A549 treated with GW870086 at 1 μM for 4 hours (cell line): ENCODE data around the gene ANKZF1. TPM values are rescaled to one million over a fixed set of nuclear protein-coding genes. Genes with fewer than 3 reads are reported as not detected.

Source experiments
- total RNA-seq: library from RNA; stranded (reverse); fragments of 200-300 nt; extraction: Qiagen RNA extraction; gene quantifications from 5 replicates; pipeline ENCODE4 v1.2.3, GENCODE V29; 2022; ENCODE audit warnings: low read depth

Gene ANKZF1, protein sequence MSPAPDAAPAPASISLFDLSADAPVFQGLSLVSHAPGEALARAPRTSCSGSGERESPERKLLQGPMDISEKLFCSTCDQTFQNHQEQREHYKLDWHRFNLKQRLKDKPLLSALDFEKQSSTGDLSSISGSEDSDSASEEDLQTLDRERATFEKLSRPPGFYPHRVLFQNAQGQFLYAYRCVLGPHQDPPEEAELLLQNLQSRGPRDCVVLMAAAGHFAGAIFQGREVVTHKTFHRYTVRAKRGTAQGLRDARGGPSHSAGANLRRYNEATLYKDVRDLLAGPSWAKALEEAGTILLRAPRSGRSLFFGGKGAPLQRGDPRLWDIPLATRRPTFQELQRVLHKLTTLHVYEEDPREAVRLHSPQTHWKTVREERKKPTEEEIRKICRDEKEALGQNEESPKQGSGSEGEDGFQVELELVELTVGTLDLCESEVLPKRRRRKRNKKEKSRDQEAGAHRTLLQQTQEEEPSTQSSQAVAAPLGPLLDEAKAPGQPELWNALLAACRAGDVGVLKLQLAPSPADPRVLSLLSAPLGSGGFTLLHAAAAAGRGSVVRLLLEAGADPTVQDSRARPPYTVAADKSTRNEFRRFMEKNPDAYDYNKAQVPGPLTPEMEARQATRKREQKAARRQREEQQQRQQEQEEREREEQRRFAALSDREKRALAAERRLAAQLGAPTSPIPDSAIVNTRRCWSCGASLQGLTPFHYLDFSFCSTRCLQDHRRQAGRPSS
- 12.4 to 16.6 TPM (median 16.2 TPM) in 5 replicates for total RNA-seq

DNA sequence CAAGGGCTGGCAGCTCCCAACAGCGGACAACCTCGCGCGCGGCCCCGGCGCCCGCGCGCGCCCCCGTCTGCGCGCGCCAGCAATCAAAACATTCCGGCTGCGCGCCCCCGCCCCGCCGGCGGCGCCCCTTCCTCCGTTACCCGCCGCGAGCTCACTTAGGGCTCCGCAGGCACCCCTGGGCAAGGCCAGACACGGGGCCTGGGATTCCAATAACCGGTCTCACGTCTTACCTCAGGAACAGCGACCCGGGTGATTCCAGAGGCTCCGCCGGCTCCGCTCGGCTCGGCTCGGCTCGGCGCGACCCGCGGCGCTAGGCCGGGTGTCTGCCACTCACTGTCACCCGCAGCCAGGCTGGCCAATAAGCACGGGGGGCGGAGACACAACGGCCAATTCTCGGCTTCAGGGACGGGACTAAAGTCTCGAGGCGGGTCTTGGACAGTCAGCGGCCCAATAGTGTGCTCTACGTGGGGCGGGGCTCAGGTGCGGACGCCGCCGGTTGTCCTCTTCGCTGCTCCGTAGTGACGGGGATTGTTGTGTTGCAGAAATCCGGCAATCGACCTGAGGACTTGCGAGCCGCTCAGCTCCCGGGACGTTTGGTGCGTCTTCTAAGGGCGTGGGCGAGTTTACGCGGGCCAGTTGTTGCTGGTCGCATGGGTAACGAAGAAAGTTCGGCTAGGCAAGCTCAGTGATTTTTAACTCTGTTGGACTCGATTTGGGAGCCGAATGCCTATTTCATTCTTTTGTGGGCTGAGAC is at the start of gene ANKZF1, which contains the start of gene ATG9A:
Gene ANKZF1 (plus strand): TSS at position 502 of the 754 bp plus-strand sequence. CDS start 452 bp downstream, outside the sequence.
Gene ATG9A (minus strand): TSS at position 332 of the 754 bp plus-strand sequence. CDS start 1,612 bp downstream, outside the sequence.

DNA sequence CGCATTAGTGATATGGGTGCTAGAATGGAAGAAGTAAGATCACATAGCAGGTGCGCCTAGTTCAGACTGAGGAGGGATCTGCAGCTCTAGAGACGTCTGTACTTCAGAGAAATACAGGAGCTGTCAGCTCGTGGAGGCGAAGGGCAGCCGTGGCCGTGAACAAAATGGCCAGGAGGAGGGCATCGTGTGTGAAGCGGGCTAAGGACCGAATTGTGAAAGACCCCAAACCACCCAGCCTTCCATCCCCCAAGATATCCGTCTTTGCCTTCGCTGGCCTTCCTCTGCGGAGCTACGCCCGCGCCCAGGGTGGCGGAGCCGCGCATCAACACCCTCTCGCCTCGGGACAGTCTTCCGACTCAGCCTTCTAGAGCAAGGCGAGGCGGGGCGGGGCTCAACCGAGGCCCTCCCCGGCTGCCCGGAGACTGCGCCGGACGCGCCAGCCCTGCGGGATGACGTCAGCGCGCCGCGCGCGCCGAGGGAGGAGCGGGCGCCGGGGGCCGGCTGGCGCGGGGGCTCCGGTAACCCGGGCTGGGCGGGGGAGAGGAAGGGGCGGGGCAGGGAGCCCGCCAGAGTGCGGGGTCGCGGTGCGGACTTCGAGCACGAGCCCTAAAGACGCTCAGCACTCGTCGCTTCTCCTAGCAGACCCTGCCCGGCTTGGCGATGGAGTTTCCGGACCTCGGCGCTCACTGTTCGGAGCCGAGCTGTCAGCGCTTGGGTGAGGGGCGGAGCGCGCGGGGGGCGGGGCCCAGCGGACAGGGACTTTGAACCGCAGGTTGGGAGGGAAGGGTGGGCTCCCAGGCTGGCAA is 23.1 kb upstream of the ANKZF1 start, which contains the start of gene ZFAND2B:
Gene ZFAND2B (plus strand): TSS at position 455 of the 806 bp plus-strand sequence. CDS start 206 bp downstream, at position 661.

DNA sequence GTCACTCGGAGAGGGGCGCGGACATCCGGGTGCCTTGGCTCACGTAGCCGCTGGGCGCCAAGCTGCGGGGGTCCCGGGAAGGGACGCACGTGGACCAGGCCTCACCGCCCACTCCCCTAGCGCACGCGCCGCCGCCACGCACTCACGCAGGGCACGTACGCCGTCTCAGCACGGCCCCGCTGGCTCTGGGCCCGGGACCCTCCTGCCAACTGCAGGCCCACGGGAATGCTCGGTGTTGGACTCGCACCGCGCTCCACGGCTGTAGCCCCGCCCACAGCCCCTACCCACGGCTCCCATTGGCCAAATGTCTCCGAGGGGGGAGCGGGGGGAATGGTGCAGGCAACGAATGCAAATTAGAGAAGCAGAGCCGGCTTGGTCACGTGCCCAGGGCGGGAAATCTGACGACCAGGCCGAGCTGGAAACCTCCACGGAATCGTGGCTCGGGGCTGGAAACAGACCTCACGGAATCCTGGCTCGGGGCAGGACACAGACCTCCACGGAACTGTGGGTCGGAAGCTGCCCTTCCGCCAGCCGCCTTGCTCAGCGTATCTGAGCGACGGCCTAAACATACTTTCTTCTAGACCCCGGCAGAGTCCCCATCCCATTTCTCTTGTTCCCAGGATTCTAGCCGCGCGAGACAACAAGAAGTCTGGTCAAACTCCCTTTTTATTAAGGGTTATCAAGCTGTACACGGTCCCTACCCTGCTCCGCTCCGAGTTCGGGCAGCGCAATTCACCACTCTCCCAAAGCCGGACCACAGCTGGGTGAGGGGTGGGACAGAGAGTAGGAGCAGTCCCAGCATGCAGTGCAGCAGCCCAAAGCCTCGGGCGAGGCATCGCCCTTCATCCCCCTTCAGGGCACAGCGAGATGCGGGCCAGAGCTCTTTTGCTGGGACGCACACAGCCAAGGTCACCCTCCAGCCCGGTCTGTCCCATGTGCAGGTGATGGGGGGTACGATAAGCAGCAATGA is 10.6 kb upstream of the ANKZF1 start, which contains the start of gene ABCB6:
Gene ABCB6 (minus strand): TSS at position 227 of the 970 bp plus-strand sequence. CDS start 285 bp downstream, outside the sequence.

DNA sequence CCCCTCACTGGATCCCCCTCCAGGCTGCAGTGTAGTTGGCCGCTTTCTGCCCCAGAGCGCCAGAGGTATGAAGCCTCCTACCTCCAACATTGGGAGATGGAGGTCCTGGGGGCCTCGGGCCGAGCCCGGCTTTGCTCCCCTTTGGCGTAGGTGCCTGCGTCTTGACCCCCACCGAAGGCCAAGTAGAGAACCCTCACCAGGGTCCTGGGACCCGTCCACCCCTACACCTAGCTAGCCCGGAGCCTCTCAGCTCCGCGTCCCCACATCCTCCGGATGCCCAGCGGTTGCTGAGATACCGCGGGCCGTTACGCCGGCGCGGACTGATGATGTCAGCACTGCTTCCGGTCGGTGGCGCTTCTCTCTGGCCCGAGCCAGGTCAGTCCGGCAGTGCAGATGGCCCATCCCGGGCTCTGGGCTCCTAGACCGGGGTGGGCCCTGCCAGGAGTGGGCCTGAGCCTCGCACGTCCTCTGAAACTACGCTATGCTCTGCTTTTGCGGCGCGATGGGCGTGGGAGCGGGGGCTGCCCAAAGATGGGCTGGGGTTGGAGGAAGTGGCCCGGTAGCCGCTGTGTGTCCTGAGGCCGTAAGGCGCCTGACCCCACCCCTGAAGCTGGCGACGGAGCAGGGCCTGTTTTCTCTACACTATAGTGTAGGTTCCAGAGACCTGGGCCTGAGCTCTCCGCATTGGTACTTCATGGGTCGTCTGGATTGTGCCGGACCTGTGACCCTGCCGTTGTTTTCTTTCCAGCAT is 15.7 kb downstream of the ANKZF1 start, which contains the start of the genes GLB1L and STK16:
Gene GLB1L (minus strand): TSS at position 297 of the 751 bp plus-strand sequence. CDS start 1,871 bp downstream, outside the sequence.
Gene STK16 (plus strand): TSS at position 332 of the 751 bp plus-strand sequence. CDS start 521 bp downstream, outside the sequence.

DNA sequence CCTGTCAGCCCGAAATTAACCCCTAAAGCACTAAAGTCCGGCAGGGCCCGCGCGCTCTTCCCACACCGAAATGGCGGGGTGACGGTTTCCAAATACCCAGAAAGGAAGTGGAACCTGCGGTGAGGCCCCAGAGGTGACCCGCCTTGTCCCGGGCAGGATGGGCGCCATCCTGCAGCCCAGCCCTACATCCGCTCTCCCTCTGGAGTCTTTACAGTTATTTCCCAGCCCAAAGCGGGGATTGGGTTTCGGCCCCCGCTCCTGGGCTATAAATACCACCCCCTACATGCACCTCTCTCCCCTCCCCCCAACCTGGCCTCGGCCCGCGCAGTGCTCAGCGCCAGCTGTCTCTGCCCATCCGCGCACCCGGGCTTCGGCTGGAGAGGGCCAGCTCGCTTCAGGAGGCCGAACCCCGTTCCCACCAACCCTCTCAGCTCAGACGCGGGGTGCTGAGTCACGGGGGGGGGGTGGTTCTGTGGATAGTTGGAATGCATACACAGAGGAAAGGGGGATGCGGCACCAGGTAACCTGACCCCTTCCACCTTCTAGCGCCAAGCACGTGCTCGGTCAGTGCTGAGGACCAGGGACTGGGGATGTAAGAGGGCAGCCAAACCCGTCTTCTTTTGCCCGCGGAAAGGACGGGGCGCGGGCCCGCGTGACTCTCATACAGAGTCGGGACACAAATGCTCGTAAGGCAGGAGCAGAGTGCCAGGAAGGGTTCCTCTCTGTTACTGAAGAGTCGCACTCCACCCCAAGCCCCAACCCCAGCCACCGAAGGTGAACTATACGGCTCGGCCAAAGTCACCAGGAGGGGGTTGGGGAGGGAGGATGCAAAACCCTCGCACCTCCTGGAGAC is 23.5 kb downstream of the ANKZF1 start, which contains the start of gene TUBA4B:
Gene TUBA4B (plus strand): TSS at position 344 of the 853 bp plus-strand sequence. CDS start 165 bp downstream, at position 509.

DNA sequence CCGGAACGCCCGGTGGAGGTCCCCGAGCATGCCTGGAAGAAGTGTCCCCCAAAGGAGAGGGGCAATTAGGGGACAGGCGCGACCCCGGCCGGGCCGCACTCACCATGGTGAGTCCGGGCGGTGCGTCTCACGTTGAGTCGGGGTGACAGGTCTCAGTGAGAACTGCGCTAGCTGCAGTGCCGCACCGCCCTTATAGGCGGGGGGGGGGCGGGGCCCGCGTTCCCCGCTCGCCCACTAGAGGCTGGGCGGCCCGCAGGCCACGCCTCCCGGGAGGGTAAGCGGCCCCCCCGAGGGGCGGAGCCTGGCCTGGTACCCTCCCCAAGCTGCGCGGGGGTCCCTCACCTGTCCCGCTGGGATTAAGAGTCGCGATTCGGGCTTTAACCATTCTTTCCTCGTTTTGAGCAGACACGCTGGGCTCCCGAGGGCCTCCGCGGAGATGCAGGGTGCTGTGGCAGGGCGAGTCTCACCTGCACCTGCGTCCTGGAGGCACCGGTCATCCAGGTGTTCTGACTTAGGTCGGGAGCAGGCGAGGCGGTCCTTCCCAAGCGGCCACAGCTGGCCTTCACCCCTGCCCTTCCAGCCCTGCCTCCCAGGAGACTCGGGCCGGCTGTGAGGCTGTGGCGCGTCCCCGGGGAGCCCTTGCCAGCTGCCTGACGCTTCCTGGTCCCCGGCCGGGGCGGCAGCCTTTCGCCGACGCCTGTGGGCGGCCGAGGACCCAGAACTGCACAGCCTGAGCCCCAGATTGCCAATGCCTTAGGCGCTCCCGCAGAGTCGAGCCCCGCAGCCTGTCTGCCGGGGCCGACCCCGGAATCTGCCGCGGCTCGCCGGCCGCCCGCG is 24.4 kb downstream of the ANKZF1 start, which contains the start of gene TUBA4A:
Gene TUBA4A (minus strand): TSS at position 166 of the 837 bp plus-strand sequence. CDS start 60 bp downstream, at position 106.

DNA sequence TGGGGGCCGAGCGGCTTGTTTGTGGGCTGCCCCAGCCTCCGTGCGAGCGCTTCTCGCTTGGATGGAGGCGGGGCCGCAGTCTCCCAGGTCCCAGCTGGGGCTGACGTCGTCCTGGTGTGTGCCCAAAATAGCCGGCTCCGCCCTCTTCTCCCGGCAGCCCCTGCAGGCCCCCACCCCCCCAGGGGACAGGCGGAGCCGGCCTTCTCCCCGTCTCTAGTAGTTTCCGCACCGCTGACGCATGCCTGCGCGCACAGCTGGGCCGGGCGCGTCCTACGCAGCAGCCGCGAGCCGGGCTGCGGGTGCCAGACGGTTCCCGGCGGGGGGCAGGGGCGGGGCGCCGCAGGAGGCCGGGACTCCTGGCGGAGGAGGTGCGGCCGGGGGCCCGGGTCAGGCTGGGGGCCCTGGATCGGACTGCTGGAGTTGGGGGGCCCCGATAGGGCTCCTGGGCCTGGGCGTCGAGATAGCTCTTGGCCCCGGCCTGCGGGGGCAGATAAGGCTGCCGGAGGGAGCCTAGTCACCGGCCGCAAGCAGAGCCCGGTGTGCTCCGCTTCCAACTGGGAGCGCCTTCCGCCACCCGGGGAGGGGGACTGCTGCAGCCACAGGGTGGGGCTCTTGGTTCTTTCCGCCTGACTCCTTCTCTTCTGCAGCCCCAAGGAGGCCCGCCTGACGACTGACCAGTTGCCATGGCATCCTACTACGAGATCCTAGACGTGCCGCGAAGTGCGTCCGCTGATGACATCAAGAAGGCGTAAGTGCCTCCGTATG is 49.7 kb downstream of the ANKZF1 start, which contains the start of gene DNAJB2:
Gene DNAJB2 (plus strand): TSS at position 216 of the 765 bp plus-strand sequence. CDS start 468 bp downstream, at position 684.

Other genes starting within 250 kb of the ANKZF1 start
- not detected in 5 replicates for gene FEV, start 244.6 kb upstream of the ANKZF1 start, total RNA-seq
- gene CRYBA2, start 236.4 kb upstream of the ANKZF1 start, total RNA-seq, result not detected in 5 replicates
- gene CFAP65, start 188.3 kb upstream of the ANKZF1 start, total RNA-seq, result 0.14 to 0.21 TPM (median 0.18 TPM) in 4 of 5 replicates, not detected in the other
- gene IHH, start 168.9 kb upstream of the ANKZF1 start, total RNA-seq, result 0.13 to 0.45 TPM (median 0.31 TPM) in 5 replicates
- gene NHEJ1, start 69.0 kb upstream of the ANKZF1 start, total RNA-seq, result 14.9 to 20.3 TPM (median 16.4 TPM) in 5 replicates
- 0.39 to 1.6 TPM (median 0.51 TPM) in 5 replicates for gene SLC23A3, start 59.8 kb upstream of the ANKZF1 start, total RNA-seq
- 37.6 to 45.1 TPM (median 44.4 TPM) in 5 replicates for gene CNPPD1, start 52.9 kb upstream of the ANKZF1 start, total RNA-seq
- gene RETREG2, start 51.5 kb upstream of the ANKZF1 start, total RNA-seq, result 55.8 to 83.6 TPM (median 80.0 TPM) in 5 replicates
- gene ZFAND2B, start 23.0 kb upstream of the ANKZF1 start, total RNA-seq, result 16.4 to 22.1 TPM (median 21.8 TPM) in 5 replicates
- gene ABCB6, start 10.8 kb upstream of the ANKZF1 start, total RNA-seq, result 19.6 to 34.4 TPM (median 31.2 TPM) in 5 replicates
- 38.5 to 47.2 TPM (median 43.3 TPM) in 5 replicates for gene ATG9A, start 170 bp upstream of the ANKZF1 start, total RNA-seq
- 5.0 to 6.7 TPM (median 6.3 TPM) in 5 replicates for gene GLB1L, start 15.6 kb downstream of the ANKZF1 start, total RNA-seq
- 26.4 to 32.1 TPM (median 29.5 TPM) in 5 replicates for gene STK16, start 15.7 kb downstream of the ANKZF1 start, total RNA-seq
- gene TUBA4B, start 23.4 kb downstream of the ANKZF1 start, total RNA-seq, result 0.13 to 0.34 TPM (median 0.19 TPM) in 3 of 5 replicates, not detected in the others
- 273 to 385 TPM (median 299 TPM) in 5 replicates for gene TUBA4A, start 24.1 kb downstream of the ANKZF1 start, total RNA-seq
- gene DNAJB2, start 49.6 kb downstream of the ANKZF1 start, total RNA-seq, result 30.0 to 40.2 TPM (median 38.3 TPM) in 5 replicates
- 0.95 to 1.9 TPM (median 1.5 TPM) in 5 replicates for gene PTPRN, start 79.6 kb downstream of the ANKZF1 start, total RNA-seq
- not detected in 5 replicates for gene RESP18, start 102.9 kb downstream of the ANKZF1 start, total RNA-seq
- gene DNPEP, start 158.1 kb downstream of the ANKZF1 start, total RNA-seq, result 54.9 to 67.6 TPM (median 60.7 TPM) in 5 replicates
- 0.27 to 0.84 TPM (median 0.43 TPM) in 5 replicates for gene DES, start 188.6 kb downstream of the ANKZF1 start, total RNA-seq
- 5.4 to 12.9 TPM (median 8.1 TPM) in 5 replicates for gene SPEG, start 205.0 kb downstream of the ANKZF1 start, total RNA-seq